Measurements from ENCODE around the gene MCF2L. TPM values are rescaled to one million over a fixed set of nuclear protein-coding genes. Genes with fewer than 3 reads are reported as not detected.

The MCF2L gene
- total RNA-seq, 1 experiment from 2014 or later, result 9.5 TPM

GRCh38 chr13:112981451-112981850 is 12.4 kb downstream of the MCF2L start:
- peaks cover 38% of the 10 kb centered on the region for H3K27me3 ChIP-seq (replicated peaks; ENCODE audit: insufficient read depth, low read depth, low read length, poor library complexity)
- ChIA-PET POLR2A (ENCODE audit: low non-redundant PET) (no interaction called here), CTCF (no interaction called here)
- TF ChIP-seq EZH2 (IDR thresholded peaks at IDR 0.05; ENCODE audit: borderline replicate concordance, low read depth, low read length, poor library complexity, severe bottlenecking) (no peak), CTCF (conservative IDR thresholded peaks at IDR 0.05; ENCODE audit: low read depth, low read length) (no peak)
- no peaks in the 10 kb centered on the region for H3K4me1 ChIP-seq (ENCODE audit: insufficient read depth, low read length, poor library complexity, severe bottlenecking)
- no peak for DNase-seq (ENCODE audit: low spot score)
- H3K27ac ChIP-seq (ENCODE audit: low read depth, low read length, poor library complexity, severe bottlenecking), result no peak overlapping the region
- intact Hi-C loops (cut with micrococcal nuclease; ENCODE audit: unreplicated experiment), result no loop called here
- no peak overlapping the region for H3K4me3 ChIP-seq (ENCODE audit: low read depth, low read length, poor library complexity, severe bottlenecking)
- no TSS peak for BruUV-seq (replicated peaks)
- no peaks in the 10 kb centered on the region for H3K36me3 ChIP-seq (ENCODE audit: insufficient read depth, low read length, poor library complexity, severe bottlenecking)
- no peaks in the 10 kb centered on the region for H3K9me3 ChIP-seq (ENCODE audit: low read depth, low read length, poor library complexity, severe bottlenecking)

GRCh38 chr13:112982281-112983041 is 13.4 kb downstream of the MCF2L start:
- no peaks in the 10 kb centered on the region for H3K9me3 ChIP-seq (ENCODE audit: low read depth, low read length, poor library complexity, severe bottlenecking)
- DNase-seq (ENCODE audit: low spot score), result no peak
- peaks cover 32% of the 10 kb centered on the region for H3K27me3 ChIP-seq (replicated peaks; ENCODE audit: insufficient read depth, low read depth, low read length, poor library complexity)
- no peak overlapping the region for H3K27ac ChIP-seq (ENCODE audit: low read depth, low read length, poor library complexity, severe bottlenecking)
- no peak overlapping the region for H3K4me3 ChIP-seq (ENCODE audit: low read depth, low read length, poor library complexity, severe bottlenecking)
- intact Hi-C loops (cut with micrococcal nuclease; ENCODE audit: unreplicated experiment), result no loop called here
- no TSS peak for BruUV-seq (replicated peaks)
- no peaks in the 10 kb centered on the region for H3K4me1 ChIP-seq (ENCODE audit: insufficient read depth, low read length, poor library complexity, severe bottlenecking)
- no peak for TF ChIP-seq CTCF (conservative IDR thresholded peaks at IDR 0.05; ENCODE audit: low read depth, low read length)
- no peak for TF ChIP-seq EZH2 (IDR thresholded peaks at IDR 0.05; ENCODE audit: borderline replicate concordance, low read depth, low read length, poor library complexity, severe bottlenecking)
- ChIA-PET POLR2A (ENCODE audit: low non-redundant PET) (no interaction called here), CTCF (no interaction called here)
- no peaks in the 10 kb centered on the region for H3K36me3 ChIP-seq (ENCODE audit: insufficient read depth, low read length, poor library complexity, severe bottlenecking)

- H3K4me1 ChIP-seq (ENCODE audit: insufficient read depth, low read length, poor library complexity, severe bottlenecking), result no peaks in the 10 kb centered on the region
- DNase-seq (ENCODE audit: low spot score), result no peak
- peaks cover 31% of the 10 kb centered on the region for H3K27me3 ChIP-seq (replicated peaks; ENCODE audit: insufficient read depth, low read depth, low read length, poor library complexity)
- TF ChIP-seq CTCF (conservative IDR thresholded peaks at IDR 0.05; ENCODE audit: low read depth, low read length) (no peak), EZH2 (IDR thresholded peaks at IDR 0.05; ENCODE audit: borderline replicate concordance, low read depth, low read length, poor library complexity, severe bottlenecking) (no peak)
- no peaks in the 10 kb centered on the region for H3K9me3 ChIP-seq (ENCODE audit: low read depth, low read length, poor library complexity, severe bottlenecking)
- intact Hi-C loops (cut with micrococcal nuclease; ENCODE audit: unreplicated experiment), result no loop called here
- no peaks in the 10 kb centered on the region for H3K36me3 ChIP-seq (ENCODE audit: insufficient read depth, low read length, poor library complexity, severe bottlenecking)
- H3K27ac ChIP-seq (ENCODE audit: low read depth, low read length, poor library complexity, severe bottlenecking), result no peak overlapping the region
- BruUV-seq (replicated peaks), result no TSS peak
- POLR2A ChIA-PET (ENCODE audit: low non-redundant PET), result no interaction called here
- CTCF ChIA-PET, result no interaction called here
- no peak overlapping the region for H3K4me3 ChIP-seq (ENCODE audit: low read depth, low read length, poor library complexity, severe bottlenecking)
Observed at GRCh38 chr13:112983042-112983305, 14.0 kb downstream of the MCF2L start.
